Kasumi-1 (cell line): ENCODE measurements around the gene NFS1.

Experiments
- DNase-seq, 2 experiments: peaks; one replicate each; lab custom pipeline; 2025; lab: John Stamatoyannopoulos, UW

The NFS1 gene

GRCh38 chr20:35674921-35675320, 24.2 kb downstream of the NFS1 start:
- no peak for DNase-seq

- no peak for DNase-seq
Measured at GRCh38 chr20:35673884-35674283, 25.3 kb downstream of the NFS1 start.

DNA sequence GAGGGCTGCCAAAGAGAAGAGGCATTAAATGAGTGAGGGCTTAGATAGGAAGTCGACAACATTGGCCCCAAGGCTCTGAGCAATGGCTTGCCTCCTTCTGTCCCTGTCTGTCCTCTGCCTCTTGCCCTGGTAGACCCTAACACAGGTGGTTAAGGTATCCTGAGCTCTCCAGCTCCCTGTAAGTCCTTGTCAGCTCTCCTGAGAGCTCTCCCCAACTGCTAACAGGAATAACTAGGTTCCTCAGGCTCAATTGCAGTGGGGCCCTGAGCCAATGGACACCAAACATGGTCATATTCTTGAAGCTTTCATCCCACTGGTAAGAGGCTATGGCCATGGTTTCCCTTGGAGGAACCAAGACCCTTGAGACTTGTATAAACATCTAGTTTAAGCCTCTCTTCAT, 29.5 kb downstream of the NFS1 start:
- no peak for DNase-seq

- DNase-seq = no peak
Measured at GRCh38 chr20:35669221-35669620, 29.9 kb downstream of the NFS1 start.

DNA sequence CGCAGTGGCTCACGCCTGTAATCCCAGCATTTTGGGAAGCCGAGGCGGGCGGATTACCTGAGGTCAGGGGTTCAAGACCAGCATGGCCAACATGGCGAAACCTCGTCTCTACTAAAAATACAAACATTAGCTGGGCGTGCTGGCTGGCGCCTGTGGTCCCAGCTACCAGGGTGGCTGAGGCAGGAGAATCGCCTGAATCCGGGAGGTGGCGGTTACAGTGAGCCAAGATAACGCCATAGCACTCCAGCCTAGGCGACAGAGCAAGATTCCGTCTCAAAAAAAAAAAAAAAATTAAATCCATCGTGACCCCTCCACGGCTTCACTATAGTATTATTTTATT, 33.2 kb downstream of the NFS1 start:
- DNase-seq = no peak

GRCh38 chr20:35664466-35665206, 34.5 kb downstream of the NFS1 start, which contains the start of the genes CPNE1 and RBM12:
CPNE1 (minus strand) TSS chr20:35664900; CDS start chr20:35632923, 31,977 bp downstream.
RBM12 (minus strand) TSS chr20:35664900; CDS start chr20:35655322, 9,578 bp downstream.
- peak; percentile 94 for DNase-seq

DNA sequence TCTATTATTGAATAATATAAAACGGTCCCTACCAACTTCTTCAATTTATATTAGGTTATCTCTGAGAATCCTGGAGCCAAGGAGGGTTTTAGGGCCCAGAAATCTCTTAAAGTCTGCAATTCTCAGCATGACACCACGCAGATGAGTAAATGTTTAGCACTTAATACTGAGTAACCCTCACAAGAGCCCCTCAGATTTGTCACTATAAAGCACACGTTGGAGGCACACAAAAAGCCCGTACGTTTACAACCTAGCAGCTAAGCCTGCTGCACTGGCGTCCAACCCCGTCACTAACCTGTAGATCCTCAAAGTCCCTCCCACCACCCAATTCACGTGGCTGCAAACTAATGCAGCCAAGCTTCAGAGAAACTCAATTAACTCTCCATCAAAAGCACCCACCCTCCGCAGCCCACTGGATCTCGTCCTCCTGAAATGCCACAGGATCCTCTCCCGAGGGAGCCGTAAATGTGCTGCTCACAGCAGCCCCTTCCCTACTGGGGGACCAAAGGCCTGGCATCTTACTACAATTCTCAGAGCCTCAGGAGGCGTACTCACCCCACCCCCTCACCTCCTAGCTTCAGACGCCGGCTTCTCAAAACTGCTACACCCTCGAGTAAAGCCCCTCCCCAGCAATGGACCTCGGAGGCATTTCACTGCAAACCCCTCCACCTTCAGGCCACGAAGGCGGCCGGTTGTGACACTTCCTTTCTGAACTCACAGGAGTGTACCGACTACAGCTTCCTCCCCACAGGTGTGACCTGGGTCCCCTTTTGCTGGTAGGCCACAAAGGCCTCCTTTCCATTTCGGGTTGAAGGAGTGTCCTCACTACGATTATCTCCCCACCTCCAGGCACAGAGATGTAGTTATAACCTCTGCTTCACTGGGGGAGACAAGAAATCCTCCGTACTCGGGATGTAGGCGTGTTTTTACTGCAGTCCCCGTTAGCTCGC, 35.4 kb downstream of the NFS1 start:
- peak; percentile 42 to 45 for DNase-seq

GRCh38 chr20:35662551-35662950, 36.6 kb downstream of the NFS1 start:
- DNase-seq = no peak

DNA sequence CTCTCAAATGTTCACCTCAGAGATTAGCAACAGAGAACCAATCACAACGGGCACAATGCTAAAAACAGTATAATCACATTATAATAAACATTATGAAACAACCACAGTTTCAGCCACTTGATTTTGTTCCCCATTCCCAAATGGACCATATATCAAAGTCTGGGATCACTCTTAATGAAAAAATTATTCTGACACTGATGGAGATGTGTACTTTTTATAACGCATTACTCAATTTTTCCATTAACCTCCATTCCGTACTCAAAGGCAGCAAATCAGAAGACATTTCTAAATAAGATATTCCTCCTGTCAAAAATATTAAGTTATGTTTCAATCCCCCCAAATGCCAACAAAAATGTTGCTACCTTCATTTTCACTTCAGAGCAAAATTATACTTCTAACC, 37.2 kb downstream of the NFS1 start:
- DNase-seq = no peak

DNA sequence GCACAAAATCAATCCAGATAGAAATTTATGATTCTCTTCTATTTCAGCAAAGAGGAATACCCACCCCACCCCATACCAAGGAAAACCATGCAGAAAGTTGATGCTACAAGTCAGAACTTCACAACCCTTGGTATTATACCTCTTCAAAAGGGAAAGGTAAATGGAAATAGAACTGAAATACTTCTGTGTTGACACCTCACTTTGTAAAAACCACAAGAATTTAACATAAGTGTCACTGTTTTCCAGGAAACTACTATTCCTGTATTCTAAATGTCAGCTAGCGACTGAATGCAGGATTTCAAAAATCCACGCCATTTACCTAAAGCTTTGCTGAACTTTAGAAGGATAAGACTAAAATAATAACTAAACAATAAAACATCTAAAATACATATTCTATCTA, 38.1 kb downstream of the NFS1 start:
- no peak for DNase-seq

DNA sequence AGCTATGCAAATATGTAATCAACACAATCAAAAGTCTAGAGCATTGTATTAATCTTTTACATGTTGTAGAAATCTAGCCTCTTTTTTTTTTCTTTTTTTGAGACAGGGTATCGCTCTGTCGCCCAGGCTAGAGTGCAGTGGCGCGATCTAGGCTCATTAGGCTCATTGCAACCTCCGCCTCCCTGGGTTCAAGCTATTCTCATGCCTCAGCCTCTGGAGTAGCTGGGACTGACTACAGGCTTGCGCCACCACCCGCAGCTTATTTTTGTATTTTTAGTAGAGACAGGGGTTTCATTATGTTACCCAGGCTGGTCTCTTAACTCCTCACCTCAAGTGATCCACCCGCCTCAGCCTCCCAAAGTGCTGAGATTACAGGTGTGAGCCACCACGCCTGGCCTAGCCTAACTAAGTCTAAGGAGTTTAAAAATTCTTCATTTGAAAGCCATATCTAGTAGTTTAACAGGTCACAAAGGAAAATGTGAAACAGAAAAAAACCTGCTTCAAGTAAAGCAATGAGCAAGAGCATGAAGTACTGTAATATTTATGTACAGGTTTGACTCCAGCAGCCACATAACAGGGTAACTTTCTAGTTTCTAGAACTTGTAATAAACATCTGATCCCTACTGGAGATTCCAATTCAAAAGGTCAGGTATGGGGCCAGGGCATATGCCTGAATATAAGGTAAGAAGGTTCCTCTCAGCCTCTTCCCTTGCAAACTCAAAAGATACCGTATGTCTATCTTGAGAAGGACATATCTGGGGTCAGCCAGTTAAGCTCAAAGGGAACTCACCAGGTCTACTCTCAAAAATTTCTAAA, 38.8 kb downstream of the NFS1 start:
- no peak for DNase-seq

DNA sequence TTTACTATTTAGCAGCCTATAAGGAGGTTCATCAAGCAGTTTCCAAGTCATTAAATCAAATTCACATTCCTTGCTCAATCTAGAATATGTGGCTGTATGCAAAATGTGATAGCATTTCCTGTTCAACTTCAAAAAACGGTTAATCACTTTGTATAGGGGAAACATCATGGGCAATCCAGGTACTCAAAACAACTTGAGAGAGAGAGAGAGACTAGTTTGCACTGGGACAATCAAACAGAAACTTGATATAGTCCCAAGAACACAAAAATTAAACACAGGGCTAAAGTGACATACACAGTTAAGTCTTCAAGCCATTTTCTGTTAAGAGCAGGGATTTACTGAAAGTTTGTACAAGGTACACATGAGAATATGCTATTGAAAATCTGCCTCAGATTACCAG, 41.9 kb downstream of the NFS1 start:
- no peak for DNase-seq

- DNase-seq = no peak
Measured at GRCh38 chr20:35654415-35654814, 44.7 kb downstream of the NFS1 start.

DNA sequence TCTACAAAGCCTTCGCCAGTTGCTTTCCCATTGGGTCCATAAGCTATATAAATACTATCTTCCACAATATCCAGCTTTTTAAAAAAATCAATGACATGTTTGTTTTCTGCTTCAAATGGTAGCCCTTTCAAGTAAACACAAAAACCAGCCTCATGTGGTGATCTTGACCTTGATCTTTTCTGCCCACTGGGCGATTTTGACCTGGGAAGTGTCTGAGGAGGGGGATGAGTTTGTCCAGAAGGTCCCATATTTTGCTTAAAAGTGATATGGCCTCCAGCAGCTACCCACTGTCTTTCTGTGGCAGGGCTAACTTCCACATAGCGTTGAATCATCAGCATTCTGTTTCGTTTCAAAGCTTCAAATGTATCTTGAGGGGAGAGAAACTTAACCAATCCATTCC, 45.3 kb downstream of the NFS1 start:
- no peak for DNase-seq

GRCh38 chr20:35653430-35653734, 45.8 kb downstream of the NFS1 start:
- DNase-seq = no peak

DNA sequence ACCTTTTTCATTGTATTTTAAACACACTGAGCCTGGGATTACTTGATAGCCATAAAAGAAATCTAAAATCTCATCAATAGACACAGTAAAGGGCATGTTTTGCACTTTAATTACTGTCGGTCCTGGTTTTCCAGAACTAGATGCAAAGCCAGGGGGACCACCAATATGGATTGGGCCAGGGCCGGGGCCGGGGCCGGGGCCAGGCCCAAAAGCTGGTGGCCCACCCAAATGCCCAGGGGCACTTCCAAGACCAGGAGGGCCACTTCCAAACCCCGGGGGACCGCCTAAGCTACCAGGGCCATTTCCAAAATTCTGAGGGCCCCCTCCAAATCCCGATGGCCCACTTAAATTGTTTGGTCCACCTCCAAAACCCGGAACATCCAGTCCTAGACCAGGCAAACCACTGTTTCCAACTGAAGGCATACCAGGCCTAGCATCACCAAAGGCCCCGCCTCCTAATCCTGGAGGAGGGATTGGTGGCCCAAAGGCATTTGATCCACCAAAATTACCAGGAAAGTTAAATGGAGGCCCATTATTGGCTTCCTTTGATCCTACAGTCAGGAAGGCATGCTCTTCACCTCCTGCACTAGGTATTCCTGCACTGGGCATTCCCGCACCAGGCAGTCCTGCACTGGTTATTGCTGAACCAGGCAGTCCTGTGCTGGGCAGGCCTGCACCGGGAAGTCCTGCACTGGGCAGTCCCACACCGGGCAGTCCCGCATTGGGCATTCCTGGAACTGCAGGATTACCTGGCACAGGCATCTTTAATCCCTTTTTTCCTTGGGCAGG, 46.3 kb downstream of the NFS1 start:
- DNase-seq = no peak

DNA sequence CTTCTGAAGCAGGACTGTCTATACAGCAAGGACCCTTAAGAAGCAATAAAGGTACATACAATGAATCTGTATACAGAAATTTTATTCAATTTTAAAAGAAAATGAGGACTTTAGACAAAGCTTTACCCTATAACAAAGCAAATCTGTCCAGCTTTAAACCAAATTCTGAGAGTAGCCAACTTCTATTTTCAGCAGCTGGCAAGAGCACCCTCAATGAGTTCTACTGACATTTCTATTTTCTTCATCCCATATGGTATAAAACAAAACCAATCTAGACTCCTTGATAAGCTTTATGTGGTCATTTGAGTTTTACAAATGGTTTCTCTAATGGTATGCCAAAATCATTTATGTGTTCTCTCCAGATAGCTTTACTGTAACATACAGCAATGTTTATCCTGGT, 47.2 kb downstream of the NFS1 start:
- DNase-seq = no peak

DNA sequence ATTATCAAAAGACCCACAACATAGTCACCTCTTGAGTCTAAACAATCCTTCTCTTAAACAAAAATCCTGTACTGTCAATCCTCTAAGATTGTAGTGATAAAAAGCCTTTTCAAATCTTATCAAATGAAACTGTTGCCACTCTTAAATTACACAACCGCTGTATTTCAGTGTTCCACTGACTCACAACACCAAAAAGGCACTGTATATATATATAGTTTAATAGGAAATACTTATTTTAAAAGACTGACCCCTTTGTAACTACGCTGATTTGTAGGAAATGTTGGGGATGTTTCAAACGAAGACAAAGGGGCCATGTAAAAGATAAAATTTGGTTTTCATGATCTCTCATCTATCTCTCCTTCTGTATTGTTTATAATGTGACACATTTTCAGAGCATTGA, 48.5 kb downstream of the NFS1 start:
- no peak for DNase-seq

- DNase-seq = no peak
Measured at GRCh38 chr20:35648836-35649235, 50.3 kb downstream of the NFS1 start.

DNA sequence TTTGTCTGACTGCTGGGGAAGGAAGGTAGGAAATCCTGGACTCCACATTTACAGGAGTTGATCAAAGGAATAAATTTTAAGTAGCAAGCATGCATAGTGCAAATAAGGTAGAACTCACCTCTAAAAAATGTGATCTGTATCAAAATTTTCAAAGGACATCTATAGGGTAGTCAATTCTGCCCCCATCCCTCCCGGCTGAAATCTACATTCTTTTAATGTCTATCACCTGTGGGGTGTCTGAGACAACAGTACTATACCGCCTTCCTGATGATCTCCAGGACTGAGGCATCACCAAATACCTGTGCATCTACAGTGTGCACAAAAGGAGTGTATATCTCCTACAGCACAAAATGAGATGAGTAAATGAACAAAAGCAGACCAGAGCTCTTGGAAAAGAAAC, 54.3 kb downstream of the NFS1 start:
- no peak for DNase-seq

DNA sequence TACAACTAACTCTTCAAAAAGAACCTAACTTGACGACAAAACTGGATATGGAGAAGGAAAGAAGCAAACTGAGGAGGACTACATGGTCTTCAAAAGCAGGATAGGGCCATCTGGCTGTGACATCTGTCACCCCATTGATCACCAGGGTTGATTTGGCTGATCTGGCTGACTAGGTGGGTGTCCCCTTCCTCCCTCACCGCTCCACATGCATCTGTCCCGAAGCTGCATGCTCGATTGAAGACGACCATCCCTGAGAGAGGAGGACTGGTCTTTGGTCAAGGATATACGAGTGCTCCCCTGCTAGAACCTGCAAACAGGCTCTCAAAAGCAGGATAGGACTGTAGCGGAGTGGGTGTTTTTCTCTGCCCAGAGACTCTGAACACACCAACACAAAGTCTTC, 56.1 kb downstream of the NFS1 start:
- DNase-seq = no peak

DNA sequence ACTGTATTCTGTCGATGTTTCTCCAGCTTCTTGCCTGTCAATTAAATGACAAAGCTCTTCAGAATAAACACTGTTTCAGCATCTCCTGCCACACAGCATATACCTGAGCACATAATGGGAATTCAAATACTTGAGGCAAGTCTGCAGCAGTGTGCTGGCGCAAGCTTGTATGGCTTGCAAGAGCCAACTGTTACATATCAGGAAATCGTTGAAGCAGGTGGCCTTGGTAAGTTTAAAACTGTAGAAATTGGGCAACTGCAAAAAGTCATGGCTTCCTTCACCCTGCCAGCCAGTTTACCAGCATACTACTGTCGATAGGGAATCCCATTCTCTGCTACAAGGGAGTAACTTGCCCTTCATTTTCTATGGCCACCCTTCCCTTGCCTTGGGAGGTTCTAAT, 57.4 kb downstream of the NFS1 start:
- peak in 1 of 2 experiments; percentile 15 for DNase-seq
